ENCODE measurements around the gene DOCK10. TPM values are rescaled to one million over a fixed set of nuclear protein-coding genes. Genes with fewer than 3 reads are reported as not detected.

Gene DOCK10
- total and polyA plus RNA-seq, 10 of the 15 experiments (the other 5 are each of a cell fraction or from before 2014, with no cell fraction given): 16.9 to 120 (median 85.5) TPM

DNA sequence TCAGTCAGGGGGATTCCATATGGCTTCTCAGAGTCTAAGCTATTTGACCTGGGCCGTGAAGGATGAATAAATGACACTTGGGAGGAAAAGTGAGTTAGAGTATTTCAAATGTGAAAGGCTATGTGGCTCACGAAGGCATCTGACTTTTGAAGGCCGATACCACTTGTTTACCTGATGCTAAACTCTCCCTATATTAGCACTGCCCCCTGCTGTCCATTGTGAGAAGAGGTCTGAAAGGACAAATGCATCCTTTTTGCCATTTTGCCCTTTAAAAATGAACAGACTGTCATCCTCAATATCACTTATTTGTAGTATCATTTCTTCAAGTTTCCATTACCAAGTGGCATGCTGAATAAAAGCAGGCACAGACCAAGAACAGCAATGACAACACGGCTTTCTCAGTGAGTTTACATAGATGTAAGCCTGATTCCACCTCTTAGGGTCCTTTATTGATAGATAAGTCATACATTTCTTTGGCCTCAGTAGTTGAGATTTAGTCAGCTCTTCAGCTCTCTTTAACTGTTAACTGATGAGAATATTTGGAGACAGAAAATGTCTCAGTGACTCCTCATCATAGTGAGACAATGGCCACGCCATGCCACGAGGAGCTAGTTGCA, 40.1 kb downstream of the DOCK10 start (continued):
- TF ChIP-seq, protein P1, sequence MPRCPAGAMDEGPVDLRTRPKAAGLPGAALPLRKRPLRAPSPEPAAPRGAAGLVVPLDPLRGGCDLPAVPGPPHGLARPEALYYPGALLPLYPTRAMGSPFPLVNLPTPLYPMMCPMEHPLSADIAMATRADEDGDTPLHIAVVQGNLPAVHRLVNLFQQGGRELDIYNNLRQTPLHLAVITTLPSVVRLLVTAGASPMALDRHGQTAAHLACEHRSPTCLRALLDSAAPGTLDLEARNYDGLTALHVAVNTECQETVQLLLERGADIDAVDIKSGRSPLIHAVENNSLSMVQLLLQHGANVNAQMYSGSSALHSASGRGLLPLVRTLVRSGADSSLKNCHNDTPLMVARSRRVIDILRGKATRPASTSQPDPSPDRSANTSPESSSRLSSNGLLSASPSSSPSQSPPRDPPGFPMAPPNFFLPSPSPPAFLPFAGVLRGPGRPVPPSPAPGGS (IDR thresholded peaks at IDR 0.05; ENCODE audit: borderline replicate concordance, insufficient read depth, low read depth, low read length, poor library complexity, severe bottlenecking): no peak
- no peak for TF ChIP-seq CEBPB (IDR thresholded peaks at IDR 0.05; ENCODE audit: borderline replicate concordance in 1 of 2, low read depth in 2 of 2, low read length in 2 of 2)
- peak; percentile 45; the same call in 1 of the 2 replicates for TF ChIP-seq MEF2A (IDR thresholded peaks at IDR 0.05; ENCODE audit: insufficient read depth, low read depth, low read length)
- peak; percentile 90 for TF ChIP-seq SMC3 (IDR thresholded peaks at IDR 0.05; ENCODE audit: borderline replicate concordance, low read length)
- TF ChIP-seq RAD21 (IDR thresholded peaks at IDR 0.05; ENCODE audit: insufficient read depth, low read depth, low read length): peak; percentile 95
- TF ChIP-seq FOXK2 (IDR thresholded peaks at IDR 0.05): 0 out of 2 replicates have a peak, but pooled peaks have one; percentile 40
- no peak for TF ChIP-seq BACH1 (IDR thresholded peaks at IDR 0.05; ENCODE audit: borderline replicate concordance)
- no peak for TF ChIP-seq ETV6 (conservative IDR thresholded peaks at IDR 0.05 in 1 of 2, IDR thresholded peaks at IDR 0.05 in 1 of 2; ENCODE audit: borderline replicate concordance in 1 of 2, low read depth in 1 of 2)
- TF ChIP-seq MXI1 (IDR thresholded peaks at IDR 0.05; ENCODE audit: low read depth, low read length): 0 out of 2 replicates have a peak, but pooled peaks have one; percentile 35
- no peak for TF ChIP-seq POLR2AphosphoS5 (IDR thresholded peaks at IDR 0.05; ENCODE audit: low read length)
